ENCODE data around the gene DPF3. TPM values are rescaled to one million over a fixed set of nuclear protein-coding genes. Genes with fewer than 3 reads are reported as not detected.
A peak's percentile ranks its signal among the peaks of the same experiment; 100 is the strongest.

Gene DPF3
- total RNA-seq, 1 donor from 2014 or later, result 3.0 TPM

- Mint-ChIP-seq H3K9me3 (ENCODE audit: unreplicated experiment) (no peaks in the 10 kb centered on the region), H3K4me3 (ENCODE audit: unreplicated experiment) (no peak overlapping the region), H3K36me3 (ENCODE audit: low read depth, unreplicated experiment) (no peaks in the 10 kb centered on the region), H3K4me1 (ENCODE audit: unreplicated experiment) (peaks cover 27% of the 10 kb centered on the region), H3K27ac (ENCODE audit: unreplicated experiment) (no peak overlapping the region), H3K27me3 (ENCODE audit: unreplicated experiment) (peaks cover 4% of the 10 kb centered on the region)
- no peak for TF ChIP-seq CTCF (IDR thresholded peaks at IDR 0.05; ENCODE audit: unreplicated experiment)
- DNase-seq (ENCODE audit: low spot score), result peak; percentile 1
Measured at GRCh38 chr14:72612041-72612440, 281.9 kb downstream of the DPF3 start.

GRCh38 chr14:72611506-72611905 is 282.4 kb downstream of the DPF3 start:
- no peak overlapping the region for H3K4me3 Mint-ChIP-seq (ENCODE audit: unreplicated experiment)
- no peak for TF ChIP-seq CTCF (IDR thresholded peaks at IDR 0.05; ENCODE audit: unreplicated experiment)
- no peak overlapping the region for H3K27ac Mint-ChIP-seq (ENCODE audit: unreplicated experiment)
- H3K36me3 Mint-ChIP-seq (ENCODE audit: low read depth, unreplicated experiment), result no peaks in the 10 kb centered on the region
- no peaks in the 10 kb centered on the region for H3K9me3 Mint-ChIP-seq (ENCODE audit: unreplicated experiment)
- DNase-seq (ENCODE audit: low spot score), result peak; percentile 0
- peaks cover 23% of the 10 kb centered on the region for H3K4me1 Mint-ChIP-seq (ENCODE audit: unreplicated experiment)
- peaks cover 7% of the 10 kb centered on the region for H3K27me3 Mint-ChIP-seq (ENCODE audit: unreplicated experiment)

- no peak for TF ChIP-seq CTCF (IDR thresholded peaks at IDR 0.05; ENCODE audit: unreplicated experiment)
- Mint-ChIP-seq H3K4me1 (ENCODE audit: unreplicated experiment) (peaks cover 16% of the 10 kb centered on the region), H3K4me3 (ENCODE audit: unreplicated experiment) (no peak overlapping the region), H3K36me3 (ENCODE audit: low read depth, unreplicated experiment) (no peaks in the 10 kb centered on the region), H3K9me3 (ENCODE audit: unreplicated experiment) (no peaks in the 10 kb centered on the region), H3K27ac (ENCODE audit: unreplicated experiment) (no peak overlapping the region), H3K27me3 (ENCODE audit: unreplicated experiment) (peaks cover 7% of the 10 kb centered on the region)
- no peak for DNase-seq (ENCODE audit: low spot score)
Measured at GRCh38 chr14:72610831-72611200, 283.1 kb downstream of the DPF3 start.

GRCh38 chr14:72610096-72610830 is 283.6 kb downstream of the DPF3 start:
- Mint-ChIP-seq H3K36me3 (ENCODE audit: low read depth, unreplicated experiment) (no peaks in the 10 kb centered on the region), H3K9me3 (ENCODE audit: unreplicated experiment) (no peaks in the 10 kb centered on the region), H3K27me3 (ENCODE audit: unreplicated experiment) (peaks cover 7% of the 10 kb centered on the region), H3K4me1 (ENCODE audit: unreplicated experiment) (peaks cover 12% of the 10 kb centered on the region), H3K4me3 (ENCODE audit: unreplicated experiment) (no peak overlapping the region), H3K27ac (ENCODE audit: unreplicated experiment) (no peak overlapping the region)
- TF ChIP-seq CTCF (IDR thresholded peaks at IDR 0.05; ENCODE audit: unreplicated experiment), result no peak
- DNase-seq (ENCODE audit: low spot score), result no peak

GRCh38 chr14:72609205-72609916 is 284.5 kb downstream of the DPF3 start:
- Mint-ChIP-seq H3K4me1 (ENCODE audit: unreplicated experiment) (peaks cover 11% of the 10 kb centered on the region), H3K27ac (ENCODE audit: unreplicated experiment) (no peak overlapping the region), H3K4me3 (ENCODE audit: unreplicated experiment) (no peak overlapping the region), H3K9me3 (ENCODE audit: unreplicated experiment) (no peaks in the 10 kb centered on the region), H3K27me3 (ENCODE audit: unreplicated experiment) (peaks cover 7% of the 10 kb centered on the region), H3K36me3 (ENCODE audit: low read depth, unreplicated experiment) (no peaks in the 10 kb centered on the region)
- TF ChIP-seq CTCF (IDR thresholded peaks at IDR 0.05; ENCODE audit: unreplicated experiment), result no peak
- no peak for DNase-seq (ENCODE audit: low spot score)

All from endothelial cell (in vitro differentiated cells).